Stimulated activated memory B cell treated with anti-CD40 and anti-IgM and Interleukin-4, amounts not matched to agents 10 μg/mL and 1 μg/mL and 100 μg/mL, for 72 hours (primary cell): ENCODE measurements around the gene ABLIM3.

ENCODE experiments used
- ATAC-seq: fragments of 150-1000 bp; cut with Tn5 transposase; 2 replicates; pipeline ENCODE4 v1.10.0; 2021
- H3K27ac Mint-ChIP-seq: one replicate; pipeline ENCODE4 v1.8.0; 2022; ENCODE audit warnings: mild to moderate bottlenecking, mixed read lengths
- H3K27me3 Mint-ChIP-seq: one replicate; pipeline ENCODE4 v1.8.0; 2022; ENCODE audit warnings: mixed read lengths
- H3K36me3 Mint-ChIP-seq: one replicate; pipeline ENCODE4 v1.8.0; 2022; ENCODE audit warnings: mixed read lengths
- H3K4me1 Mint-ChIP-seq: one replicate; pipeline ENCODE4 v1.8.0; 2022; ENCODE audit warnings: mixed read lengths
- H3K4me3 Mint-ChIP-seq: one replicate; pipeline ENCODE4 v1.8.0; 2022; ENCODE audit warnings: mild to moderate bottlenecking, moderate library complexity, mixed read lengths
- H3K9me3 Mint-ChIP-seq: one replicate; pipeline ENCODE4 v1.8.0; 2022; ENCODE audit warnings: mixed read lengths

The ABLIM3 gene

DNA sequence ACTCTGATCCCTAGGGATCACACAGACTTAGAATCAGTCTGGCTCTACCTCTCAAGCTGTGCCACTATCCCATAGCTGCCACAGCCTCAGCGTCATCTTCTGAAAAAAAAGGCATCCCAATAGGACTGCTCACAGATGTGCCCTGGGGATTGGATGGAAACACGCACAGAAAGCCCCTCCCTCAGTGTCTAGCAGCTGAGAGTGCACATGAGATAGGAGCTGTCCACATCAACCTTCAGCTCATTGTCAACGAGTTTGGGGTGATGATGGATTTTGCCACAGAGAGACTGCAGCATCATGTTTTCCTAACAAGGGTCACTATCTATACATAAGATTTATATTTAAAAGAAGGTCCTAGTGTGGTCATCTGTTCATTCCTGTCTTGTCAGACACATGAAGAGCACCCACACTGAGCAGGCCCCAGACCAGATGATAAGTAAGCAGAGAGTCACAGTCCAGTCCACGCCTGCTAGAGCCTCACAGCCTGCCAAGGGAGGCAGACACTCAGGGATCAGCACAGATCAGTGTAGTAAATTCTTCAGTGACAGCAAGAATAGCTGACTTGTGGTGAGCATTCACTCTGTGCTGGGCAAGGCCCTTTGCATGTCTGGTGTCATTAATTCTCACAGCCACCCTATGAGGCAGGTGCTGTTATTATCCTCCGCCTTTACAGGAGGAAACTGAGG, 156.2 kb downstream of the ABLIM3 start:
- Mint-ChIP-seq H3K9me3 (no peaks in the 10 kb centered on the region), H3K4me3 (no peak overlapping the region), H3K4me1 (peaks cover 9% of the 10 kb centered on the region), H3K27ac (no peak overlapping the region), H3K27me3 (peaks cover 52% of the 10 kb centered on the region), H3K36me3 (no peaks in the 10 kb centered on the region)
- ATAC-seq, result no peak

DNA sequence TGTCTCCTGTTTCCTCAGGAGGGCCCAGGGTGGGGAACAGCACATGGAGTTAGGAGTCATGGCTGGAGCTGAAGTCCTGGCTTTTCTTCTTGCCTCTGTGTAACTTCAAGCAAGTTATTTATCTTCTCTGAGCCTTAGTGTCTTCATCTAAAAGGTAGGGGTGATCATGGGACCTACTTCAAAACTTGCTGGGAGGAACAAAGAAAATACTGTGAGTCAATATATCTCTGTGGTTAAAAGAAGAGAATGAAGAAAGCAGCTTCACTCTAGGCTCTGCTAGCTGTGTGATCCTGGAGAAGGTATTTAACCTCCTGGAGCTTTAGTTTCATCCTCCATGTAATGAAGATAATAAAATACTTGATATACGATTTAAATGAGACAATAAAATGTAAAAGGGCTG, 156.9 kb downstream of the ABLIM3 start:
- Mint-ChIP-seq H3K9me3 (no peaks in the 10 kb centered on the region), H3K4me3 (no peak overlapping the region), H3K36me3 (no peaks in the 10 kb centered on the region), H3K27me3 (peaks cover 55% of the 10 kb centered on the region), H3K4me1 (peaks cover 9% of the 10 kb centered on the region), H3K27ac (no peak overlapping the region)
- no peak for ATAC-seq

DNA sequence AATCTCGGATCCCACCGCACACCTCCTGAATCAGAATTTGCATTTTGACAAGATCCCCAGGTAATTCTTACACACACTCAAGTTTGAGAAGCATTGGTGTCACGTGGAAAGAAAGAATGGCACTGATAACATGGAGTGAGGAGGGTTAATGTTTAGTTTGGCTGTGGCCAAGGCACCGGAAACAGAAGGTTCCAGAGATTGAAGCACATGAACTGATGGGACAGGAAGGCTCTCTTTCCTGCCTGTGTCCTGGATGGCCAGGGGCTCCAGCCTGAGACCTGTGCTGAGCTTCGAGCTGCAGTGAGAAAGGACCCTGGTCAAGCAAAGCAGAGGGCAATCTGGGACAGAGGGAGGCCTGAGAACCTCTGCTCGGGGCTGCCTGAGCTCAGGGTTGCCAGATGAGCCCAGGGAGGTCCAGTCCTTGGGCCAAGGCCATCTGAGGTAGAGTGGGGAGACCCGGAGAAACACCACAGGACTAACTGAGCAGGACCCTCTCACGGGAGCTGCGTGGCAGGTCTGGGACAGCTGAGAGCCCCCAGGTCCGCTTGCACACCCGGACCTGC, 157.6 kb downstream of the ABLIM3 start:
- Mint-ChIP-seq H3K27me3 (peaks cover 59% of the 10 kb centered on the region), H3K4me1 (peaks cover 9% of the 10 kb centered on the region), H3K4me3 (no peak overlapping the region), H3K9me3 (no peaks in the 10 kb centered on the region), H3K36me3 (no peaks in the 10 kb centered on the region), H3K27ac (no peak overlapping the region)
- no peak for ATAC-seq

DNA sequence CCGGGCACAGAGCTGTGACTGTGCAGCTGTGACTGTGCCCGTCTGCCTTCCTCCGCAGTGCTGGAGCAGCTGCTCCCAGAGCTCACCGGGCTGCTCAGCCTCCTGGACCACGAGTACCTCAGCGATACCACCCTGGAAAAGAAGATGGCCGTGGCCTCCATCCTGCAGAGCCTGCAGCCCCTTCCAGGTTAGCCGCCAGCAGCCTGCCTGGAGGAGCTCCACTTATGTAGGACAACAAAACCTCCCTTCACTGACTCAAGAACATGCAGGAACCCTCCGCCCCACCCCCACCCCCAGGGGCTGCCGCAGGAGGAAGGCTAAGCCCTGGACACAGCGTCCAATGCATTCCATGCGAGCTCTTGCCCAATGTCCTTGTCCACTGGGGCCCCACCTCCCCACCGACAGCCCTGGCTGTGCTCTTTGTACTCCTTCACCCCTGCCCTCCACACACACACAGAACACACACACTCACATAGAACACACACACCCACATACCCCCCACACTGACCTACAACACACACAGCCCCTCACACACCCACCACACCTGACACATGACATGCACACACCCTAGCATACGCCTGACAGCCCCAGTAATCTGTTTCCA, 158.3 kb downstream of the ABLIM3 start:
- ATAC-seq, result no peak
- Mint-ChIP-seq H3K27me3 (peaks cover 65% of the 10 kb centered on the region), H3K9me3 (no peaks in the 10 kb centered on the region), H3K27ac (no peak overlapping the region), H3K4me1 (peaks cover 9% of the 10 kb centered on the region), H3K36me3 (no peaks in the 10 kb centered on the region), H3K4me3 (no peak overlapping the region)

DNA sequence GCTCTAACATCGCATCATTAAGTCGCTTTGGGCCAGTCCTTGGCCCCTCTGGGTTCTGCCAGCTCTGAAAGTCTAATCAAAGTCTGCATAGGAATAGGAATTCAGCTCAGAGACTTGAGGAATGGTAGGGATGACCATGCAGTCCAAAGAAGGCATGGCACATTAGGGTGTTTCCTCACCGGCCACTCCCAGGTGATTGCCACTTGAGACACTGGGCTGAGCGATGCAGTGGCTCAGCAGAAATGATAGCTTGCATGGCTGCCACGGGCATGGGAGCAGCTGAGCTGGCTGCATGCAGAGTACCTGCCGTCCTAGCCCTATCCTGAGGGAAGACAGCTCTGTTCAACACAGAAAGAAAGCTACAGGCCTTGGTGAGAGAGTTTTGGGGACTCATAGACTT, 159.1 kb downstream of the ABLIM3 start:
- ATAC-seq, result no peak

DNA sequence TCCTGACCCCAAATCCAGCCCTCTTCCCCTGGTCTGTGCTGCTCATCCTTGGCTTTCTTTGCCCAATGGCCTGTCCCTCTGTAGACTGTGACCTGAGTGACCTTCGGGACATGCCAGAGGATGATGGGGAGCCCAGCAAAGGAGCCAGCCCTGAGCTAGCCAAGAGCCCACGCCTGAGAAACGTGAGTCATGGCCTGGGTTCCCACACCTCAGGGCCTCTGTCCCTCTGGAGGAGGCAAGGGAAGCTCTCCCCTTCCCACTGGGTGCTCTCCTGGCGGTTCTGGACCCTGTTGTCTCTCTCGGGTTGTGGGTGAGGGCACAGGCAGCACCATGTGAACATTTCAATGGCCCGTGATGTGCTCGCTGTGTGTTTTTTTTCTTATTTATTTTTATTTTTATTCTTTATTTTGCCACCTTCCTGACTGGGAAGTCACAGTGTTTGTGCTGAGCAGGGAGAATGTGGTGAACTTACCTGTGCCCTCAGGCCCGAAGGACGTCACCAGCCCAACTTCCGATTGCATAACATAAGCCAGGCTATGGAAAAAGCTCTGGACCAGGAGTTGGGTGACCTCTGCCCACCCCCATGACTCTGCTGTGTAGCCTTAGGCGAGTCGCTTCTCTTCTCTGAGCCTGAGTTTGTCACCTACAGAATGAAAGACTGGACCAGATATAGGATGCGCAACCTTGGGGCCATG, 159.9 kb downstream of the ABLIM3 start:
- peaks cover 58% of the 10 kb centered on the region for H3K27me3 Mint-ChIP-seq
- H3K4me3 Mint-ChIP-seq, result no peak overlapping the region
- no peak for ATAC-seq
- H3K4me1 Mint-ChIP-seq, result no peaks in the 10 kb centered on the region
- H3K27ac Mint-ChIP-seq, result no peak overlapping the region
- H3K36me3 Mint-ChIP-seq, result no peaks in the 10 kb centered on the region
- H3K9me3 Mint-ChIP-seq, result no peaks in the 10 kb centered on the region

More for the DNA sequence above, 159.1 kb downstream of the ABLIM3 start:
- Mint-ChIP-seq H3K36me3 (no peaks in the 10 kb centered on the region), H3K4me3 (no peak overlapping the region), H3K4me1 (peaks cover 3% of the 10 kb centered on the region), H3K9me3 (no peaks in the 10 kb centered on the region), H3K27ac (no peak overlapping the region), H3K27me3 (peaks cover 62% of the 10 kb centered on the region)

DNA sequence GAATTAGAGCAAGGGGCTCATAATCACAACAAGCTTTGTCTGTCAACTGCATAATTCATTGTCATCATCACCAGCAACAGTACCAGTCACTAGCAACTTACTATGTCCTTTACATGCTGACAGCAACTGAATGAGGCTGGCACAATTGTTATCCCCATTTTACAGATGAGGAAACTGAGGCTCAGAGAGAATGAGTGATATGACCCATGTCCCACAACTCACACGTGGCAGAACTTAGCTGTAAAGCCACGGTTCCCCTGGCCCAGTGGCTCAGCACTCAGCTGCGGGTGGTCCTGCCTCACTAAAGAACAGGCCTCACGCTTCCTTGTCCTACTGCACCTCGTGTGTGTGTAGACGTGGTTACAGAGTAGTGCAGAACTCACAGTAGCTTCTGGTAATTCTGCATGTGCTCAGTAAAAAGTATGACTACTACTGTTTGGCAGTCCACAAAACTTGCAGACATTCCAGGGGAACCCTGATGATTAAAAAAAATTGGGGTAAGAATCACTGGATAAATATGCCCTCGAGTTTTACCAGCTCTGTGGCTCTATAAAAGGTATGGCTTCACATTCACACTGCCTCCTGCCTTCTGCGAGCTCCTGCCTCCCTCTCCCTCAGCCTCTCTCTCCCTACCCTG, 160.6 kb downstream of the ABLIM3 start:
- H3K27ac Mint-ChIP-seq, result no peak overlapping the region
- H3K4me3 Mint-ChIP-seq, result no peak overlapping the region
- no peaks in the 10 kb centered on the region for H3K4me1 Mint-ChIP-seq
- H3K36me3 Mint-ChIP-seq, result no peaks in the 10 kb centered on the region
- H3K9me3 Mint-ChIP-seq, result no peaks in the 10 kb centered on the region
- H3K27me3 Mint-ChIP-seq, result peaks cover 58% of the 10 kb centered on the region
- no peak for ATAC-seq

DNA sequence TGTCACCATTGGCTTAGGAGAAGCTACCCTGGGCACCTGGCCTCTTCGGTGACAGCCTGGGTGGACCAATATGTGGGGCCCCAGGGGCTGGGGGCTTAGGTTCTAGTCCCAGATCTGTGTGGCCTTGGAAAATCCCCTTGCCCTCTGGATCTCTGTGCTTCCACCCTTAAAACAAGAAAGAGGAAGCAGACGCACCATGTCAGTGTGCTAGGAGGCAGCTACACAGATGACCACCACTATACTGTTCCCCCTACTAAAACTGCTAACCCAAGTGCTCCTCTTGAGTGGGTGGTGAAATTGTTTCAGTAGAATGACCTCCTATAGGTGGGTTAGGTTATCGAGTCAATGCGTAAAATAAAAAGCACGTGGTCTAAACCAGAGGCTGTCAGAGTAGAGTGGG, 161.3 kb downstream of the ABLIM3 start:
- Mint-ChIP-seq H3K9me3 (no peaks in the 10 kb centered on the region), H3K4me3 (no peak overlapping the region), H3K27ac (no peak overlapping the region), H3K4me1 (no peaks in the 10 kb centered on the region), H3K27me3 (peaks cover 58% of the 10 kb centered on the region), H3K36me3 (no peaks in the 10 kb centered on the region)
- ATAC-seq, result no peak

DNA sequence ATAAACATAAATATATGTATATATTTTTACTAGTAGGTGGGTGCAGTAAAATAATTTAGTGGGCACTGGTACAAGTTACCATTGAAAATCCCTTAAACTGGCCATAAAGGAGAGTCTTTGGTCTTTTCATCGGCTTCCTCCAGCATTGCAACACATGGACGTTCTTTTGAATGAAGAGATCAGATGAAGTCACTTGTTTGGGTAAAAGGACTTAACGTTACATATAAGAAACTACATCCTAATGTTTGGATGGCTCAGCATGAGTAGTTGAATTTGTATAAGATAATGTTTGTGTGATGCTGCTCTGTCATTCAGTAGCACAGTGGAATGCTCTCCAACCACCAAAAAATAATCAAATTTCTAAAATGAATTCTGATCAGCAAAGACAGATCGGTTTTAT, 161.9 kb downstream of the ABLIM3 start:
- ATAC-seq, result no peak
- no peaks in the 10 kb centered on the region for H3K9me3 Mint-ChIP-seq
- H3K27ac Mint-ChIP-seq, result no peak overlapping the region
- no peaks in the 10 kb centered on the region for H3K4me1 Mint-ChIP-seq
- H3K36me3 Mint-ChIP-seq, result no peaks in the 10 kb centered on the region
- peaks cover 58% of the 10 kb centered on the region for H3K27me3 Mint-ChIP-seq
- no peak overlapping the region for H3K4me3 Mint-ChIP-seq

DNA sequence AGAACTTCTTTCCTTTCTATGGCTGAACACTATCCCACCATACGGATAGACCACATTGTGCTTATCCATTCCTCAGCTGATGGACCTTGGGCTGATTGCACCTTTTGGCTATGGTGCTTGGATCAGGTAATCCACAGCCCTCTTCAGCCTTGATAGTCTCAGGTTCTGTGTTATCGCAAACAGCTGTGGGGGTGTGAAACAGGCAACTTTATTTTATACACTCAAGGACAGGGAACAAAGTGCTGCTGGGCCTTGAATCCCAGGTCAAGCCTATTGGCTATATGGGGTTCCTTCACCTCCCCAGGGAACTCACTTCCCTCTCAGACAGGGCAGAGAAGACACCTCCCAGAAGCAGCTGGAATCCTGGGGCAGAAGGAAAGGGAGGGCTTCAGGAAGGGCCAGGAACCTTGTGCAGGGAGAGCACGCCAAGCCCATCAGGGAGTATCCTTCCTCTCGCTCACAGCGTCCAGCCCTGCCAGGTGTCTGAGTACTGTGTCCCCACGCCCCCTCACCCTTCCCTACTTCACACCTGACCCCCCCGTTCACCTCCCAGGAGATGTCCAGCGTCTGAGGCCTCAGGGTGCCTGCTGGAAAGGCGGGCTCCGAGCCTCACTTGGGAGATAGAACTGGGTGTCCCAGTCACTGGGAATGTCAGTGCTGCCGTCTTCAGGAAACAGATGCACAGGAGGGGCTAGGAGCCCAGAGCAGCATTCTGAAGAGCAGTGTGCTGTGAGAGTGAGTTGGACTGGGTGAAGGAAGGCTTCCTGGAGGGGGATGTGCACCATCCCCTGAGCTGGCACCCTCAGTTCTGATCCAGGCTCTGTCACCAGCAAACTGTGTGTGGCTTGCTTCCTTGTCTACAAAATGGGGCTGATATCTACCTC, 163.1 kb downstream of the ABLIM3 start:
- H3K27ac Mint-ChIP-seq, result no peak overlapping the region

DNA sequence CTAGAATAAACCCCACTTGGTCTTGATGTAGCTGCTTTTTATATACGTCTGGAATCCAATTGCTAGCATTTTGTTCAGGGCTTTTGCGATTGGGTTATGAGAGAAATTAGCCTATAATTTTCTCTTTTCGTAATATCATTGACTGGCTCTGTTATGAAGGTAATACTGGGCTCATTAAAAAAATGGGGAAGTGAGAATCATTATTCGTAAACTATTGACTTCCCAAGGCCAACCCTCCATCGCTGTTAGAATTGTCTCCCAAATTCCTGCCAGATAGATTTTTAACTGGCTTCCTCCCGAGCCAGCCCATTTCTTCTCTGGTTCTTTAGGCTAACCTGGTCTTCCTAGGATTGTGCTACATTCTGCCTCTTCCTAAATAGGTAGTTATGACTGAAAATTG, 168.1 kb downstream of the ABLIM3 start:
- no peak overlapping the region for H3K27ac Mint-ChIP-seq
- no peaks in the 10 kb centered on the region for H3K4me1 Mint-ChIP-seq
- no peaks in the 10 kb centered on the region for H3K36me3 Mint-ChIP-seq
- H3K4me3 Mint-ChIP-seq, result no peak overlapping the region
- ATAC-seq, result no peak
- no peaks in the 10 kb centered on the region for H3K9me3 Mint-ChIP-seq
- peaks cover 11% of the 10 kb centered on the region for H3K27me3 Mint-ChIP-seq

More for the DNA sequence above, 163.1 kb downstream of the ABLIM3 start:
- Mint-ChIP-seq H3K4me1 (no peaks in the 10 kb centered on the region), H3K4me3 (no peak overlapping the region), H3K36me3 (no peaks in the 10 kb centered on the region), H3K27me3 (peaks cover 46% of the 10 kb centered on the region), H3K9me3 (no peaks in the 10 kb centered on the region)
- no peak for ATAC-seq
